HG03139 (cell line): ENCODE results near the gene C1orf232.

Experiments
- ATAC-seq: cut with Tn5 transposase; IDR thresholded peaks from one replicate; pipeline ENCODE4 v1.9.1; 2021; ENCODE audit not compliant: unreplicated experiment

Gene C1orf232

GRCh38 chr1:26180010-26180506 is 11.3 kb upstream of the C1orf232 start:
- ATAC-seq: no peak

- no peak for ATAC-seq
These were observed 8.5 kb upstream of the C1orf232 start, which contains the start of gene CNKSR1 for GRCh38 chr1:26177182-26177684. Gene CNKSR1, plus strand, starts transcription at chr1:26177491. Its CDS starts 57 bp downstream, at chr1:26177548.

- ATAC-seq: no peak
These were observed 6.6 kb upstream of the C1orf232 start for GRCh38 chr1:26175346-26175745.

GRCh38 chr1:26171084-26172072 is 2.6 kb upstream of the C1orf232 start, which contains the start of gene ZNF593OS:
Gene ZNF593OS, minus strand, starts transcription at chr1:26171832. Its CDS starts 171 bp downstream, at chr1:26171661.
- no peak for ATAC-seq

GRCh38 chr1:26170472-26170821 is 1.7 kb upstream of the C1orf232 start:
- no peak for ATAC-seq

GRCh38 chr1:26169669-26170471 is 1.1 kb upstream of the C1orf232 start, which contains the start of gene ZNF593:
Gene ZNF593, plus strand, starts transcription at chr1:26169908. Its CDS starts 76 bp downstream, at chr1:26169984.
- ATAC-seq: peak; percentile 92

- no peak for ATAC-seq
These were observed 413 bp upstream of the C1orf232 start for GRCh38 chr1:26169198-26169554.

- ATAC-seq: no peak
These were observed 2.0 kb downstream of the C1orf232 start for GRCh38 chr1:26166719-26167281.

GRCh38 chr1:26164861-26165842 is 3.6 kb downstream of the C1orf232 start:
- ATAC-seq: no peak

GRCh38 chr1:26164036-26164860 is 4.5 kb downstream of the C1orf232 start:
- no peak for ATAC-seq

GRCh38 chr1:26163684-26164035 is 5.1 kb downstream of the C1orf232 start:
- ATAC-seq: no peak

- no peak for ATAC-seq
These were observed 6.5 kb downstream of the C1orf232 start for GRCh38 chr1:26162220-26162709.

- no peak for ATAC-seq
These were observed 7.1 kb downstream of the C1orf232 start for GRCh38 chr1:26161415-26162219.

GRCh38 chr1:26160527-26161414 is 8.0 kb downstream of the C1orf232 start:
- no peak for ATAC-seq

GRCh38 chr1:26159743-26160039 is 9.1 kb downstream of the C1orf232 start:
- no peak for ATAC-seq

GRCh38 chr1:26158908-26159742 is 9.6 kb downstream of the C1orf232 start, which contains the start of gene FAM110D:
Gene FAM110D, plus strand, starts transcription at chr1:26159079. Its CDS starts 2,213 bp downstream, at chr1:26161292.
- no peak for ATAC-seq
